GM12878 (cell line): Measurements from ENCODE around the gene NLRC3. TPM values are rescaled to one million over a fixed set of nuclear protein-coding genes. Genes with fewer than 3 reads are reported as not detected.

Source experiments
- ATAC-seq: fragments of 200-7000 bp; cut with Tn5 transposase; 3 replicates; pipeline ENCODE4 v1.9.1; 2020; ENCODE audit warnings: mild to moderate bottlenecking, moderate library complexity
- BruUV-seq: library from RNA; stranded (reverse); fragments of 400-500 nt; replicated peaks from 2 replicates; lab custom pipeline; 2021; lab: Mats Ljungman, UMichigan
- CTCF ChIA-PET: fragments of 300-600 bp; sonication (Branson Sonifier 250); formaldehyde crosslinking; extraction: SDS; loops from one replicate; lab custom pipeline; 2021; ENCODE audit warnings: inconsistent platforms; lab: Yijun Ruan, JAX
- POLR2A ChIA-PET: fragments of 350-600 bp; formaldehyde crosslinking; extraction: SDS; loops from one replicate; lab custom pipeline; 2021; ENCODE audit warnings: inconsistent platforms; lab: Charles Lee
- RAD21 ChIA-PET: fragments of 300-600 bp; sonication (Branson Sonifier 250); formaldehyde crosslinking; loops from one replicate; lab custom pipeline; 2023; ENCODE audit warnings: antibody characterized with exemption; ENCODE audit not compliant: unreplicated experiment; lab: Charles Lee
- SMC1A ChIA-PET: fragments of 300-600 bp; sonication (Branson Sonifier 250); formaldehyde crosslinking; loops from one replicate; lab custom pipeline; 2023; ENCODE audit not compliant: unreplicated experiment, uncharacterized antibody; lab: Charles Lee
- DNase-seq: peaks from one replicate; pipeline ENCODE4 v3.0.0-alpha.2; 2011; ENCODE audit warnings: low read depth, low spot score
- FAIRE-seq: peaks from 3 replicates; lab custom pipeline; 2011; peaks lifted over from hg19 to GRCh38; lab: Jason Lieb, UNC
- H2AFZ ChIP-seq: 2 replicates; pipeline ENCODE4 v1.6.0; 2011; ENCODE audit warnings: low read depth, low read length, control low read depth; ENCODE audit not compliant: control insufficient read depth
- H3K27ac ChIP-seq: 2 replicates; pipeline ENCODE4 v1.5.1; 2011; ENCODE audit warnings: control low read depth; ENCODE audit not compliant: control insufficient read depth, insufficient read depth
- H3K27me3 ChIP-seq, 2 experiments: replicated peaks in 1 of 2; 2 replicates each; pipeline versions ENCODE4 v1.6.0 to v1.6.1; 2011; ENCODE audit warnings: low read length in 1 of 2; ENCODE audit not compliant: control insufficient read depth in 2 of 2, insufficient read depth in 2 of 2
- H3K36me3 ChIP-seq, 2 experiments: 2 replicates each; pipeline ENCODE4 v1.5.1; 2011; ENCODE audit warnings: low read length in 1 of 2; ENCODE audit not compliant: control insufficient read depth in 2 of 2, insufficient read depth in 2 of 2
- H3K4me1 ChIP-seq: 2 replicates; pipeline ENCODE4 v1.6.1; 2011; ENCODE audit warnings: mild to moderate bottlenecking, low read length, moderate library complexity, mixed read lengths; ENCODE audit not compliant: control insufficient read depth, insufficient read depth
- H3K4me2 ChIP-seq: 2 replicates; pipeline ENCODE4 v1.6.0; 2011; ENCODE audit warnings: control low read depth; ENCODE audit not compliant: control insufficient read depth, insufficient read depth
- H3K4me3 ChIP-seq: fragments of 200-600 bp; sonication (generic); 2 replicates; pipeline ENCODE4 v1.5.1; 2016
- H3K79me2 ChIP-seq: 2 replicates; pipeline ENCODE4 v1.6.0; 2011; ENCODE audit warnings: low read length; ENCODE audit not compliant: control insufficient read depth, insufficient read depth
- H3K9ac ChIP-seq: 2 replicates; pipeline ENCODE4 v1.8.0; 2011; ENCODE audit warnings: low read length, control low read depth, mixed read lengths; ENCODE audit not compliant: control insufficient read depth, insufficient read depth
- H3K9me3 ChIP-seq: replicated peaks from 3 replicates; pipeline ENCODE4 v1.5.1; 2011; ENCODE audit warnings: mild to moderate bottlenecking, low read length; ENCODE audit not compliant: control insufficient read depth, insufficient read depth
- H4K20me1 ChIP-seq: 2 replicates; pipeline ENCODE4 v1.6.0; 2011; ENCODE audit not compliant: control insufficient read depth, insufficient read depth
- CTCF ChIP-seq, 3 experiments: IDR thresholded peaks in 2 of 3; conservative IDR thresholded peaks in 1 of 3; 2 replicates each; pipeline ENCODE4 v1.5.1; 2011; ENCODE audit warnings: low read depth in 3 of 3, low read length in 3 of 3, mild to moderate bottlenecking in 3 of 3, control low read depth in 2 of 3, moderate library complexity in 2 of 3, inconsistent platforms in 1 of 3, mixed read lengths in 1 of 3; ENCODE audit not compliant: control insufficient read depth in 2 of 3, insufficient read depth in 1 of 3; ENCODE audit errors: extremely low read depth in 1 of 3
- EZH2 ChIP-seq: IDR thresholded peaks from 2 replicates; pipeline ENCODE4 v1.6.1; 2012; ENCODE audit warnings: low read depth, mild to moderate bottlenecking, control low read depth, inconsistent platforms, low read length, borderline replicate concordance; ENCODE audit not compliant: control insufficient read depth
- NFYB ChIP-seq: IDR thresholded peaks from 2 replicates; pipeline ENCODE4 v1.6.1; 2011; ENCODE audit warnings: low read depth, mild to moderate bottlenecking, low read length, improper control_type of control experiment, moderate library complexity; ENCODE audit not compliant: insufficient read depth
- NKRF ChIP-seq: fragments of 450-650 bp; conservative IDR thresholded peaks from 2 replicates; pipeline ENCODE4 v1.6.1; 2017; ENCODE audit warnings: mild to moderate bottlenecking, moderate library complexity
- RCOR1 ChIP-seq: conservative IDR thresholded peaks from 2 replicates; pipeline ENCODE4 v1.6.1; 2012; ENCODE audit warnings: low read depth, low read length, improper control_type of control experiment
- SPI1 ChIP-seq: IDR thresholded peaks from 2 replicates; pipeline ENCODE4 v1.6.1; 2011; ENCODE audit warnings: low read depth, mild to moderate bottlenecking, low read length, moderate library complexity, borderline replicate concordance; ENCODE audit not compliant: insufficient read depth
- WGBS: methylation state at CpG from one replicate; pipeline ENCODE4 v1.1.6; 2016; ENCODE audit warnings: low lambda C conversion rate; ENCODE audit not compliant: insufficient replicate concordance, insufficient coverage; ENCODE audit errors: missing lambda C conversion rate; 5-methylcytosine and 5-hydroxymethylcytosine counted together
- in situ Hi-C: fragments of 300-500 bp; cut with MboI; formaldehyde crosslinking; loops from 9 replicates; pipeline ENCODE4 v1.14.3; 2018; ENCODE audit warnings: mixed read lengths
- intact Hi-C: fragments of 100-400 bp; cut with micrococcal nuclease; formaldehyde crosslinking; loops from one replicate; pipeline ENCODE4 v1.14.2; 2022; ENCODE audit not compliant: unreplicated experiment
- polyA plus RNA-seq, 11 experiments: library from polyadenylated mRNA; depleted of rRNA in 4 of 11; unstranded in 6 of 11; stranded (reverse) in 5 of 11; fragments of >200 nt; fragmentation: Nextera tagmentation in 4 of 11; fragmentation: Illumina TruSeq in 1 of 11; extraction: Ambion mirVana in 4 of 11; extraction: Trizol in 1 of 11; gene quantifications; 1 replicate in 1 of 11; 2 replicates in 10 of 11; pipeline versions ENCODE4 v1.2.1 to v1.2.3, GENCODE V29; 2011 to 2016; ENCODE audit warnings: inconsistent platforms in 2 of 11, missing spikeins in 2 of 11, low read depth in 1 of 11
- total RNA-seq, 4 experiments: library from RNA; depleted of rRNA in 3 of 4; stranded (reverse); fragments of >200 nt in 3 of 4; fragmentation: Illumina TruSeq in 1 of 4; extraction: Trizol in 1 of 4; gene quantifications; 2 replicates each; pipeline versions ENCODE4 v1.2.1 to v1.2.3, GENCODE V29; 2013 to 2021

The NLRC3 gene
- total and polyA plus RNA-seq, 10 of the 15 experiments (the other 5 are each of a cell fraction or from before 2014, with no cell fraction given): 2.2 to 17.8 (median 7.6) TPM

GRCh38 chr16:3611146-3611975, 34.2 kb upstream of the NLRC3 start, which contains the start of gene SLX4 (continued):
- TF ChIP-seq NFYB: no peak
- no peak for TF ChIP-seq EZH2
- TF ChIP-seq SPI1: no peak
- peak; percentile 52 for TF ChIP-seq NKRF

GRCh38 chr16:3610698-3611145, 33.5 kb upstream of the NLRC3 start:
- POLR2A ChIA-PET: interaction anchor here (0.6 to 1.1 kb wide), 3 partner anchors 12 to 30 kb away, joined by 3 to 9 read pairs (median 4); no protein-coding TSS in a partner anchor
- FAIRE-seq: no peak
- Histone ChIP-seq H3K79me2 (peaks cover 49% of the 10 kb centered on the region), H3K27ac (peak overlapping the region; percentile 88), H3K4me3 (peak overlapping the region; percentile 96), H3K9ac (peak overlapping the region; percentile 92), H3K4me2 (peak overlapping the region; percentile 61), H3K36me3 (peaks cover 0 to 2% of the 10 kb centered on the region in 2 experiments; a peak in 1 of 4 replicates), H3K9me3 (no peaks in the 10 kb centered on the region), H3K27me3 (no peaks in the 10 kb centered on the region), H2AFZ (peak overlapping the region; percentile 88), H3K4me1 (peaks cover 28% of the 10 kb centered on the region), H4K20me1 (no peaks in the 10 kb centered on the region)
- no TSS peak for BruUV-seq
- TF ChIP-seq RCOR1 (0 out of 2 replicates have a peak, but pooled peaks have one; percentile 11), CTCF (IDR thresholded peaks at IDR 0.05 in 2 of 3, conservative IDR thresholded peaks at IDR 0.05 in 1 of 3; ENCODE audit: control insufficient read depth in 2 of 3, extremely low read depth in 1 of 3, insufficient read depth in 1 of 3, low read depth in 3 of 3, low read length in 3 of 3) (no peak)
- intact Hi-C loops (no loop called here), in situ Hi-C loops (no loop called here)
- CTCF ChIA-PET: no interaction called here
- RAD21 ChIA-PET: no interaction called here
- SMC1A ChIA-PET: interaction anchor here (0.6 kb wide), 1 partner anchor 36 kb away, joined by 3 read pairs; no protein-coding TSS in a partner anchor
- no peak for DNase-seq
- ATAC-seq: no peak
- 2% methylated on average over 10 of the region's 10 CpGs for WGBS
